DOHH2 (cell line): ENCODE results near the gene KDM7A.

Source experiments
- H3F3A ChIP-seq: fragments of 200-600 bp; sonication (generic), shearing (Covaris generic); 2 replicates; pipeline ENCODE4 v1.6.0; 2016; ENCODE audit warnings: antibody characterized with exemption, mild to moderate bottlenecking; ENCODE audit not compliant: control insufficient read depth, insufficient read depth
- H3K27ac ChIP-seq: fragments of 200-600 bp; sonication (generic); 2 replicates; pipeline ENCODE4 v1.5.1; 2014; ENCODE audit warnings: low read depth, mild to moderate bottlenecking, low read length, moderate library complexity
- H3K27me3 ChIP-seq: fragments of 200-600 bp; sonication (generic); 2 replicates; pipeline ENCODE4 v1.6.1; 2014; ENCODE audit warnings: mild to moderate bottlenecking, low read length, mixed read lengths; ENCODE audit not compliant: control insufficient read depth
- H3K36me3 ChIP-seq: fragments of 200-600 bp; sonication (generic); 2 replicates; pipeline ENCODE4 v1.6.1; 2014; ENCODE audit warnings: mild to moderate bottlenecking, low read length, moderate library complexity, mixed read lengths; ENCODE audit not compliant: control insufficient read depth
- H3K4me1 ChIP-seq: fragments of 200-600 bp; sonication (generic); 2 replicates; pipeline ENCODE4 v1.6.1; 2014; ENCODE audit warnings: mild to moderate bottlenecking, low read length, mixed read lengths; ENCODE audit not compliant: control insufficient read depth
- H3K4me2 ChIP-seq: fragments of 200-600 bp; sonication (generic); 2 replicates; pipeline ENCODE4 v1.6.0; 2014; ENCODE audit warnings: mild to moderate bottlenecking, low read length, moderate library complexity
- H3K4me3 ChIP-seq: fragments of 200-600 bp; sonication (generic); 2 replicates; pipeline ENCODE4 v1.5.1; 2014; ENCODE audit warnings: mild to moderate bottlenecking, low read length, mixed read lengths
- H3K79me2 ChIP-seq: fragments of 200-600 bp; sonication (generic); 2 replicates; pipeline ENCODE4 v1.6.1; 2014; ENCODE audit warnings: mild to moderate bottlenecking, low read length, mixed read lengths; ENCODE audit not compliant: control insufficient read depth
- H3K9me2 ChIP-seq: fragments of 200-600 bp; sonication (generic); replicated peaks from 2 replicates; pipeline ENCODE4 v1.6.1; 2014; ENCODE audit warnings: mild to moderate bottlenecking, low read length, mixed read lengths; ENCODE audit not compliant: control insufficient read depth
- H3K9me3 ChIP-seq: fragments of 200-600 bp; sonication (generic); 2 replicates; pipeline ENCODE4 v1.6.1; 2014; ENCODE audit warnings: antibody characterized with exemption, low read length, mixed read lengths; ENCODE audit not compliant: control insufficient read depth, insufficient read depth
- H4K20me1 ChIP-seq: fragments of 200-600 bp; sonication (generic); 2 replicates; pipeline ENCODE4 v1.6.0; 2014; ENCODE audit warnings: low read depth, mild to moderate bottlenecking, antibody characterized with exemption, low read length, moderate library complexity; ENCODE audit not compliant: control insufficient read depth, insufficient read depth
- CTCF ChIP-seq: fragments of 200-600 bp; sonication (generic); IDR thresholded peaks from one replicate; pipeline ENCODE4 v1.5.1; 2014; ENCODE audit warnings: antibody characterized with exemption, mild to moderate bottlenecking, low read depth, low read length; ENCODE audit not compliant: poor library complexity, severe bottlenecking
- EZH2phosphoT487 ChIP-seq: fragments of 200-600 bp; sonication (generic); IDR thresholded peaks from 2 replicates; pipeline ENCODE4 v1.6.1; 2017; ENCODE audit warnings: borderline replicate concordance, mild to moderate bottlenecking, antibody characterized with exemption, low read length, moderate library complexity, mixed read lengths

Gene KDM7A

GRCh38 chr7:140179339-140179738 lies 2.6 kb upstream of the KDM7A start:
- Histone ChIP-seq H3K9me3 (no peaks in the 10 kb centered on the region), H3K36me3 (peaks cover 8% of the 10 kb centered on the region), H3K27me3 (no peaks in the 10 kb centered on the region), H3F3A (peaks cover 19% of the 10 kb centered on the region), H3K4me2 (peak overlapping the region; percentile 93), H3K79me2 (peaks cover 31% of the 10 kb centered on the region), H3K4me1 (peaks cover 52% of the 10 kb centered on the region), H4K20me1 (peaks cover 5% of the 10 kb centered on the region; the same call in 1 of the 2 replicates), H3K9me2 (no peaks in the 10 kb centered on the region), H3K27ac (no peak overlapping the region), H3K4me3 (peak overlapping the region; percentile 89)
- TF ChIP-seq CTCF: no peak
- no peak for TF ChIP-seq EZH2phosphoT487

GRCh38 chr7:140176122-140176701 lies 571 bp downstream of the KDM7A start:
- peak overlapping the region; percentile 73 for H3K4me2 ChIP-seq
- H3K9me3 ChIP-seq: no peaks in the 10 kb centered on the region
- H3K27me3 ChIP-seq: no peaks in the 10 kb centered on the region
- peak overlapping the region; percentile 76 for H3K4me3 ChIP-seq
- H3K79me2 ChIP-seq: peaks cover 61% of the 10 kb centered on the region
- peaks cover 34% of the 10 kb centered on the region for H3K4me1 ChIP-seq
- peak overlapping the region; percentile 72 for H3K27ac ChIP-seq
- TF ChIP-seq EZH2phosphoT487 (no peak), CTCF (no peak)
- H4K20me1 ChIP-seq: peaks cover 21% of the 10 kb centered on the region
- H3K36me3 ChIP-seq: peaks cover 24% of the 10 kb centered on the region
- peaks cover 10% of the 10 kb centered on the region for H3F3A ChIP-seq
- no peaks in the 10 kb centered on the region for H3K9me2 ChIP-seq

GRCh38 chr7:140175221-140176121 lies 1.3 kb downstream of the KDM7A start:
- H4K20me1 ChIP-seq: peaks cover 21% of the 10 kb centered on the region
- H3K79me2 ChIP-seq: peaks cover 68% of the 10 kb centered on the region
- H3K27ac ChIP-seq: peak overlapping the region; percentile 72
- no peaks in the 10 kb centered on the region for H3K27me3 ChIP-seq
- H3K9me3 ChIP-seq: no peaks in the 10 kb centered on the region
- H3K4me3 ChIP-seq: peak overlapping the region; percentile 76
- H3K9me2 ChIP-seq: no peaks in the 10 kb centered on the region
- H3F3A ChIP-seq: peaks cover 3% of the 10 kb centered on the region; the same call in 1 of the 2 replicates
- H3K4me1 ChIP-seq: peaks cover 40% of the 10 kb centered on the region
- TF ChIP-seq CTCF: peak; percentile 98
- no peak for TF ChIP-seq EZH2phosphoT487
- H3K36me3 ChIP-seq: peaks cover 24% of the 10 kb centered on the region
- H3K4me2 ChIP-seq: peak overlapping the region; percentile 73
